ENCODE measurements around the gene CIAO2B. TPM values are rescaled to one million over a fixed set of nuclear protein-coding genes. Genes with fewer than 3 reads are reported as not detected.

CIAO2B gene
- total and polyA plus RNA-seq, 2 donors (not counting 3 experiments of a cell fraction or from before 2014, with no cell fraction given) = 78.7 to 314 TPM

DNA sequence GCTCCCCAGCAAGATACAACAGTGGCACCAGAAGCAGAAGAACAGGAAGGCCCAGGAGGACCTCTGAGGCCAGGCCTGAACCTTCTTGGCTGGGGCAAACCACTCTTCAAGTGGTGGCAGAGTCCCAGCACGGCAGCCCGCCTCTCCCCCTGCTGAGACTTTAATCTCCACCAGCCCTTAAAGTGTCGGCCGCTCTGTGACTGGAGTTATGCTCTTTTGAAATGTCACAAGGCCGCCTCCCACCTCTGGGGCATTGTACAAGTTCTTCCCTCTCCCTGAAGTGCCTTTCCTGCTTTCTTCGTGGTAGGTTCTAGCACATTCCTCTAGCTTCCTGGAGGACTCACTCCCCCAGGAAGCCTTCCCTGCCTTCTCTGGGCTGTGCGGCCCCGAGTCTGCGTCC lies 38.8 kb upstream of the CIAO2B start:
- Histone ChIP-seq H3K27me3 (ENCODE audit: control insufficient read depth in 2 of 2, insufficient read depth in 2 of 2, low read length in 2 of 2) (peaks cover 0 to 3% of the 10 kb centered on the region in 2 experiments), H3K4me1 (ENCODE audit: control insufficient read depth, extremely low read depth, insufficient read depth, low read length) (no peaks in the 10 kb centered on the region), H4K20me1 (replicated peaks; ENCODE audit: control insufficient read depth, extremely low read depth, insufficient read depth, low read length) (no peaks in the 10 kb centered on the region), H3K9me1 (replicated peaks; ENCODE audit: control insufficient read depth, extremely low read depth, insufficient read depth, low read length) (no peaks in the 10 kb centered on the region), H3K79me2 (ENCODE audit: control insufficient read depth, insufficient read depth, low read length) (no peaks in the 10 kb centered on the region), H3K4me2 (ENCODE audit: insufficient read depth, low read length) (no peak overlapping the region), H3K9me3 (replicated peaks; ENCODE audit: control insufficient read depth, insufficient read depth, low read length) (no peaks in the 10 kb centered on the region), H3K4me3 (replicated peaks in 1 of 3; ENCODE audit: insufficient read depth in 1 of 3, low read depth in 1 of 3, low read length in 3 of 3) (no peak overlapping the region), H3K9ac (replicated peaks; ENCODE audit: extremely low read depth, insufficient read depth, low read length) (no peak overlapping the region), H3K27ac (ENCODE audit: insufficient read depth, low read depth, low read length) (no peak overlapping the region), H3K36me3 (ENCODE audit: control insufficient read depth in 2 of 2, extremely low read depth in 1 of 2, insufficient read depth in 2 of 2, low read length in 2 of 2) (no peaks in the 10 kb centered on the region), H2AFZ (ENCODE audit: low read depth, low read length) (no peak overlapping the region)
- dilution Hi-C loops (cut with MboI; ENCODE audit: extremely low pct_ligation_motif_present, low sequenced_read_pairs) = no loop called here
- no peak for FAIRE-seq
- intact Hi-C loops (cut with micrococcal nuclease) = no loop called here
- no TSS peak for BruUV-seq (replicated peaks)
- no peak for TF ChIP-seq POLR2A (IDR thresholded peaks at IDR 0.05; ENCODE audit: low read depth, low read length)
- TF ChIP-seq, protein P1, sequence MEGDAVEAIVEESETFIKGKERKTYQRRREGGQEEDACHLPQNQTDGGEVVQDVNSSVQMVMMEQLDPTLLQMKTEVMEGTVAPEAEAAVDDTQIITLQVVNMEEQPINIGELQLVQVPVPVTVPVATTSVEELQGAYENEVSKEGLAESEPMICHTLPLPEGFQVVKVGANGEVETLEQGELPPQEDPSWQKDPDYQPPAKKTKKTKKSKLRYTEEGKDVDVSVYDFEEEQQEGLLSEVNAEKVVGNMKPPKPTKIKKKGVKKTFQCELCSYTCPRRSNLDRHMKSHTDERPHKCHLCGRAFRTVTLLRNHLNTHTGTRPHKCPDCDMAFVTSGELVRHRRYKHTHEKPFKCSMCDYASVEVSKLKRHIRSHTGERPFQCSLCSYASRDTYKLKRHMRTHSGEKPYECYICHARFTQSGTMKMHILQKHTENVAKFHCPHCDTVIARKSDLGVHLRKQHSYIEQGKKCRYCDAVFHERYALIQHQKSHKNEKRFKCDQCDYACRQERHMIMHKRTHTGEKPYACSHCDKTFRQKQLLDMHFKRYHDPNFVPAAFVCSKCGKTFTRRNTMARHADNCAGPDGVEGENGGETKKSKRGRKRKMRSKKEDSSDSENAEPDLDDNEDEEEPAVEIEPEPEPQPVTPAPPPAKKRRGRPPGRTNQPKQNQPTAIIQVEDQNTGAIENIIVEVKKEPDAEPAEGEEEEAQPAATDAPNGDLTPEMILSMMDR (IDR thresholded peaks at IDR 0.05; ENCODE audit: extremely low read depth in 1 of 2, insufficient read depth in 1 of 2, low read depth in 1 of 2, low read length in 2 of 2) = no peak
- TF ChIP-seq GATA2 (IDR thresholded peaks at IDR 0.05; ENCODE audit: insufficient read depth, insufficient read length, low read depth, low read length) = no peak
- POLR2A ChIA-PET = interaction anchor here (0.5 kb wide), 1 partner anchor 408 kb away, joined by 6 read pairs; no protein-coding TSS in a partner anchor
- CTCF ChIA-PET = interaction anchor here (1.1 to 3.9 kb wide), 4 partner anchors 12 to 212 kb away, joined by 3 to 17 read pairs (median 10); partner anchors contain the start of genes B3GNT9 and CES3
- no peak for DNase-seq (ENCODE audit: low read depth, low spot score)

DNA sequence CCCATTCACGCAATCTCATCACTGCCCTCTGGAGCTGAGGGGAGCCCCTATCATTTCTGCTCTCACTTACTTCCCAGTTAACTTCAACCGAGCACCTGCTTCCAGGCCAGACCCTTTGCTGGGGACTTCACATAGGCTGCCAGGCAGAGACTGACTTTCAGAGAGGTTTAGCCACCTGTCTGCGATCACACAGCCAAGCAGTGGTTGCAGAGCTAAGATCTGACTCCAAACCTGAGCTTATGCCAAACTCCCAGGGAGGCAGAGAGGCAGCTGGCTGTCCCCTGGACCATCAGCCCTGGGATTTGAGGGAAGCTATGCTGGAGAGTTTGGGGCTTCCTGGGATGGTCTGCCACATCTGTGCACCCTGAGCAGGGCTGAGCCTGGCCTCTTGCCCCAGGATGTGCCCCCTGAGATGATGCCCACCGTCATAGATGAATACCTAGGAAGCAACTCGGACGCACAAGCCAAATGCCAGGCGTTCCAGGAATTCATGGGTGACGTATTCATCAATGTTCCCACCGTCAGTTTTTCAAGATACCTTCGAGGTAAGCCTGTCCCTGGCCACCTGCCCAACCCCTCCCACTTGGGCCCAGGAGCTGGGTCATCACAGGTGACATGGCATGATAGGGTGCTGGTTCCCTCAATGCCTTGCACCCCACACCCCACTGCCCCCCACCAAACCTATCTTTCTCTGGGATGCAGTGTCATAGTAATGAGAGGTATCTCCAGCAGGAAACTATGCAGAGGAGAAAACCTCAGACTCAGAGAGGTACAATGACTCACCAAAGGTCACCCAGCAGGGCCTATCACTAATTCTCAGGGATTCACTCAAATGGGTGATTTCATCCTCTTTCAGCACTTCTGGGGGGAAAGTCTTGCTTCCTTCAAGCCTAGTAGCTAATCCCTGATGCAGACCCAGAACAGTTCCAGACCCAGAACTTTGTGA lies 36.8 kb upstream of the CIAO2B start:
- no peak for DNase-seq (ENCODE audit: low read depth, low spot score)
- FAIRE-seq = no peak
- intact Hi-C loops (cut with micrococcal nuclease) = no loop called here

More for the DNA sequence above, 36.8 kb upstream of the CIAO2B start:
- H3K9ac ChIP-seq (replicated peaks; ENCODE audit: extremely low read depth, insufficient read depth, low read length) = no peak overlapping the region
- H3K36me3 ChIP-seq (ENCODE audit: control insufficient read depth in 2 of 2, extremely low read depth in 1 of 2, insufficient read depth in 2 of 2, low read length in 2 of 2) = no peaks in the 10 kb centered on the region
- TF ChIP-seq, protein P1 (IDR thresholded peaks at IDR 0.05; ENCODE audit: extremely low read depth in 1 of 2, insufficient read depth in 1 of 2, low read depth in 1 of 2, low read length in 2 of 2) = no peak
- no peak for TF ChIP-seq GATA2 (IDR thresholded peaks at IDR 0.05; ENCODE audit: insufficient read depth, insufficient read length, low read depth, low read length)
- TF ChIP-seq MYC (IDR thresholded peaks at IDR 0.05; ENCODE audit: low read depth, low read length) = no peak
- no peak for TF ChIP-seq JUN (IDR thresholded peaks at IDR 0.05; ENCODE audit: borderline replicate concordance, insufficient read depth, insufficient read length, low read depth)
- no peak for TF ChIP-seq FOS (IDR thresholded peaks at IDR 0.05; ENCODE audit: borderline replicate concordance, insufficient read depth, low read length)
- TF ChIP-seq, protein P2, sequence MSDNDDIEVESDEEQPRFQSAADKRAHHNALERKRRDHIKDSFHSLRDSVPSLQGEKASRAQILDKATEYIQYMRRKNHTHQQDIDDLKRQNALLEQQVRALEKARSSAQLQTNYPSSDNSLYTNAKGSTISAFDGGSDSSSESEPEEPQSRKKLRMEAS (IDR thresholded peaks at IDR 0.05; ENCODE audit: insufficient read depth, insufficient read length) = no peak
- TF ChIP-seq POLR2A (IDR thresholded peaks at IDR 0.05; ENCODE audit: low read depth, low read length) = no peak
- TF ChIP-seq EZH2 (IDR thresholded peaks at IDR 0.05; ENCODE audit: borderline replicate concordance, low read depth, low read length, severe bottlenecking) = no peak
- no peak for TF ChIP-seq POLR2AphosphoS5 (IDR thresholded peaks at IDR 0.05; ENCODE audit: insufficient read depth, low read depth, low read length)
- no peak overlapping the region for H3K4me2 ChIP-seq (ENCODE audit: insufficient read depth, low read length)
- H3K4me1 ChIP-seq (ENCODE audit: control insufficient read depth, extremely low read depth, insufficient read depth, low read length) = no peaks in the 10 kb centered on the region
- no peaks in the 10 kb centered on the region for H3K79me2 ChIP-seq (ENCODE audit: control insufficient read depth, insufficient read depth, low read length)
- CTCF ChIA-PET = interaction anchor here (1.1 to 2.9 kb wide), 3 partner anchors 10 to 184 kb away, joined by 3 to 16 read pairs (median 5); partner anchors contain the start of gene CES3
- POLR2A ChIA-PET = no interaction called here
- H3K9me3 ChIP-seq (replicated peaks; ENCODE audit: control insufficient read depth, insufficient read depth, low read length) = no peaks in the 10 kb centered on the region
- H4K20me1 ChIP-seq (replicated peaks; ENCODE audit: control insufficient read depth, extremely low read depth, insufficient read depth, low read length) = no peaks in the 10 kb centered on the region
- BruUV-seq (replicated peaks) = no TSS peak
- H2AFZ ChIP-seq (ENCODE audit: low read depth, low read length) = no peak overlapping the region
- H3K27me3 ChIP-seq (ENCODE audit: control insufficient read depth in 2 of 2, insufficient read depth in 2 of 2, low read length in 2 of 2) = peaks cover 2 to 3% of the 10 kb centered on the region in 2 experiments
- no peak overlapping the region for H3K4me3 ChIP-seq (replicated peaks in 1 of 3; ENCODE audit: insufficient read depth in 1 of 3, low read depth in 1 of 3, low read length in 3 of 3)
- no peak overlapping the region for H3K27ac ChIP-seq (ENCODE audit: insufficient read depth, low read depth, low read length)
- dilution Hi-C loops (cut with MboI; ENCODE audit: extremely low pct_ligation_motif_present, low sequenced_read_pairs) = no loop called here
- H3K9me1 ChIP-seq (replicated peaks; ENCODE audit: control insufficient read depth, extremely low read depth, insufficient read depth, low read length) = no peaks in the 10 kb centered on the region
